ENCODE measurements around the gene NLE1. TPM values are rescaled to one million over a fixed set of nuclear protein-coding genes. Genes with fewer than 3 reads are reported as not detected.
A peak's percentile ranks its signal among the peaks of the same experiment; 100 is the strongest.

The NLE1 gene
- total RNA-seq, 1 experiment from 2014 or later, result 16.8 TPM

DNA sequence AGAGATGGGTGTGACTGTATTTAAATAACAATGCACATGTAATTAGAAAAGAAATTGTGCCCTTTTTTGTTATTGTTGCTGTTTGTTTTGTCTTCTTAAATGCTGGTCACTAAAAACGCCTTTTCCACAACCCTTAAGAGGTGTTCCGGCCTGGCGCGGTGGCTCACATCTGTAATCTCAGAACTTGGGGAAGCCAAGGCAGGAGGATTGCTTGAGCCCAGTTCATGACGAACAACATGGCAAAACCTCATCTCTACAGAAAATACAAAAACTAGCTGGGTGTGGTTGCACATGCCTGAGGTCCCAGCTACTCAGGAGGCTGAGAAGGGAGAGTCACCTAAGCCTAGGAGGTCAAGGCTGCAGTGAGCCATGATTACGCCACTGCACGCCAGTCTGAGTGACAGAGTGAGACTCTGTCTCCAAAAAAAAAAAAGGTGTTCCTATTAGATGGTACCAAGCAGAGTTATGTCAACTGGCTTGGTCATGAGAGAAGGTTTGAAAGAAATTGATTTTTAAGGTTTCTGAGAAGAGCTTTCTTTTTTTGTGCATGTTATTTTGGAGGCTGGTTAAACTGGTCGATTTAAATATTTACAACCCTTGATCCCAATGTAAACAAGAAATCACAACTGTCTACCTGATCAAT lies 55.1 kb downstream of the NLE1 start:
- no peak for DNase-seq (ENCODE audit: low spot score)

DNA sequence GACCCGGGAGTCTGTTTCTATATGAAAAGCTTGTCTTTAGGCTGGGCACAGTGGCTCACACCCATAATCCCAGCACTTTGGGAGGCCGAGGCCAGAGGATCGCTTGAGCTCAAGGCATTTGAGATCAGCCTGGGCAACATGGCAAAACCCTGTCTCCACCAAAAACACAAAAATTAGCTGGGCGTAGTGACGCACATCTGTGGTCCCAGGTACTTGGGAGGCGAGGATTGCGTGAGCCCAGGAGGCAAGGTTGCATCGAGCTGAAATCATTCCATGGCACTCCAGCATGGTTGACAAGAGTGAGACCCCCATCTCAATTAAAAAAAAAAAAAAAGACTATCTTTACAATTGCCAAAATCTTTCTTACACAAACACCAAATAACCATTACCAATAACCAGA lies 55.9 kb downstream of the NLE1 start:
- DNase-seq (ENCODE audit: low spot score), result no peak

DNA sequence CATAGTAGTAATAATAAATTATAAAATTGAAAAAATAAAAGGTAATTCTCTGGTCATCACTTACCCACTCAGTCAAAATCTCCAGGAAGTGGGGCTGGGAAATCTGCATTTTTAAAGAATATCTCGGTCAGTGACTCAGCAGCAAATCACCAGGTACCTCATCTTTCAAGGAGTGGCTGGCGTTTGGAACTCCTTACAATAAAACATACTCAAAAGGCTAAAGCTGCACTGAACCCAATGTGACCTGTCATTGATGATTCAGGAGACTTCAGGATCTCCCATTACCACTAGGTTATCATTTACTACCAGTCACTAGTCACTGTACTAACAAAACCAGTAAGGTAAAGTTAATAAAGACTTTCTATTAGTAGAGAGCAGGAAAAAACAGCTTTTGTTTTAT lies 57.1 kb downstream of the NLE1 start:
- DNase-seq (ENCODE audit: low spot score), result peak; percentile 92

DNA sequence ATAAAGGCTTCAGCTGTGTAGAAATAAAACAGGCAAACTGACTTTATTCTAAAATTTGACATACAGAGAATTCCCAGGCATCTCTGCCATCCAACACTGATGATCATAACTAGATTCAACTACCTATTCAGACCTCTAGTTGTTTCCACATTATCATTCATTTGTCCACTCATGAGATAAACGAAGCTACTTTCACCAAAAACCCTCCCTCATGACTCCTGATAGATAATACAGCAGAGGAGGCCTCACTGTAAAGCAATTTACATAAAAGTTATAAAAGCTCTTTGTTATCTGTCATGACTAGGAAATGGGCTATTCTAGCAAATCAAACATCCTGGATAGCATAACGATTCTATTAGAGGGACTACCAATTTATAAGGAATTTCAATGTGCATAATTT lies 59.0 kb downstream of the NLE1 start:
- DNase-seq (ENCODE audit: low spot score), result no peak

DNA sequence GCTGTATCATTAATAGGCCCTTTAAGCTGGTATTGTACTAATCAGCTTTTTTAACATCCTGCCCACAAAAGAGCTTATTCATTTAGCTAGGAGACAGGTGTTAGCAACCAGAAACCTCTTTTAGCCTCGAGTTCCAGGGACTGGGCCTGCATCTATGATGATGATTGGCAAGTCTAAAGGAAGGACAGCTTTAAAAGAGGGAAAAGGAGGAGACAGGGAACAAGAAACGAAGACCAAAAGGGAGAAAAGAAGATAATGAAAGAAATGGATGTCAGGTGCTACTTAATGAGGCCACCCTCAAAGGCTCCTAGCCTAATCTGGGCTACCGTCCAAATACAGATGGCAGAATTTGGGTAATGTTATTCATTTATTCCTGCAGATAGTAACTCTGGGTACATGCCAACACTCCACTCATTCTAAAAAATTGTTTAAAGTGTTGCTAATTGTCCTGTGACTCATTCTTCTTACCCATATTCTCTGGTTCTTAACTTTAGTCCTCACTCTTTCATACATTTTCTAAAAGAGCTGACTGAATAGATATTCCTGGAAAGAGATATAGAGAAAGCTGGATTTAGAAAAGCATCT lies 59.9 kb downstream of the NLE1 start:
- peak; percentile 93 for DNase-seq (ENCODE audit: low spot score)

DNA sequence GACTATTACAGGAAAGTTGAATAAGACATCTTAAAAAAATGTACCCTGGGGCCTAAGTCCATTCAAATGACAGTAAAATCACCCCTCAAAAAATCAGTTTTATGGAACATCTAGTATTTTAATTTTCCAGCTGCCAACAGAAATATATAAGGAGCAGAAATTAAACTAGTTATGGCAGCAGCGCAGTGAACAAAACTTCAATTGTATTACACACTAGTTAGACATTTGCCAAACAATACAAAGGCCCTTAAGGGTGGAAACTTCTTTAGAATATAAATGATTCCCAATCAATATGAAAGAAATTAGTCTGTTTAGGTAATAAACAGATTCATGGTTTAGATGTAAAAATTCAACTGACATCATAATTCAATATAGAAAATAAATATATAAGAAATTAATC lies 60.5 kb downstream of the NLE1 start:
- DNase-seq (ENCODE audit: low spot score), result no peak

DNA sequence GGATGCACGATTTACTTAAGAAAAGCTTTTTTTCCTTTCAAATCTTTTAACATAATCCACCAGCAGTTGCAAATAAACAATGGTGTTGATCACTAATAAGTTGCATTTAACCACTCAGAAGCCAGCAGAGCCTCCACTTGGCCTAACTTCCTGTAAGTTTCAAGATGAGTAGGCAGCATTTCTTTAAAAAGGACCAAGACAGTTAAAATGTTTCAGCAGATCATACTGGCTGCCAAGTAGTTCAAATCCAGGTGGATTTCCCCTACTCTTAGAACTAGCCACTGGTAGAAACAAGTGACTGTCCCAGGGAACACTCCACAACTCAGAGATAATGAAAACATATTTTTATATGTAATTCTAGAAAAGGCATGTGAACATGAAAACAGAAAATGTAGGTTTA lies 61.6 kb downstream of the NLE1 start:
- DNase-seq (ENCODE audit: low spot score), result no peak

DNA sequence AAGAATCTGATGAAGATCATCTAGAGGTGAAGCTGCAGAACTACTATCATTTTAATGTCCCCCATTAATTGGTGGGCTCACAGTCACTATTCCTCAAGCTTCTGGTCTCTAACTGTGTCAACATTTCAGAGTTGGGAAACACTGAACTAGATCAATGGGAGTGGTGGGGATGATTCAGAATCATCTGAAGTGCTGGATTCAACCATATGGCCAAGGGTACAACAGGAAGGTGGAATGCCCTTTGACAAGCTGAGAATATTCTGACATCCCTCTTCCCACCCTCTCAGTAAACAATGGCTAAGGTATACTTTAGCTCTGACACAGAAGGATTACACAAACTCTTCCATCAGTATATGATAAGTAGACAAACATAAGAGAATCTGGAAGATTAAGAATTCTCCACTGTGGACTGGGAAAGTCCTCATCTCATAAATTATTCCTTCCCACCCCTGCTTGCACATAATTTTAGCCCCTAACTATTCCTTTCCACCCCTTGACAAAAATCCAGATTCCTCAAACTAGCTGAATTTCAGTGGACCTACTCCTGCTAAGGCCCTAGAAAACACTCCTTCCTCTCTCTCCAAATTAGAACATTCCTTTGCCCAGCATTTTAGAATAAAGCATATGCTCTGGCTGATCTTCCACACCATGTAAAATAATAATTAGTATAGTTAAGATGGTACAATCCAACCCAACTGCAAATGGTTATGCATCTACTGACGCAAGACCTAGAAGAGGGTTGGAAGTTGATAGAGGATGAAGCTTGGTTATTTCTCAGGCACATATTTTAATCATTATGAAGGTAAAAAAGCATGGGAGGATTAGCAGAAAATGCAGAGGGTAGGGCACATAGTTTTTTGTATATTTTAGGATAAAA lies 62.3 kb downstream of the NLE1 start:
- DNase-seq (ENCODE audit: low spot score), result no peak

Other genes with a start within 250 kb of the NLE1 start
- 4.5 and 5.0 TPM in 2 replicates for gene CCT6B, start 180.8 kb downstream of the NLE1 start, total RNA-seq (2014; rRNA removed; shearing (Covaris generic))
- 17.6 and 25.4 TPM in 2 replicates for gene ZNF830, start 180.8 kb downstream of the NLE1 start, total RNA-seq (2014; rRNA removed; shearing (Covaris generic))
- 41.5 and 52.0 TPM in 2 replicates for gene LIG3, start 161.8 kb downstream of the NLE1 start, total RNA-seq (2014; rRNA removed; shearing (Covaris generic))
- gene RFFL, start 78.6 kb downstream of the NLE1 start, total RNA-seq (2014; rRNA removed; shearing (Covaris generic)), result 12.5 and 12.8 TPM in 2 replicates
- gene RAD51D, start 22.4 kb downstream of the NLE1 start, total RNA-seq (2014; rRNA removed; shearing (Covaris generic)), result 11.0 and 11.3 TPM in 2 replicates
- gene FNDC8, start 20.7 kb downstream of the NLE1 start, total RNA-seq (2014; rRNA removed; shearing (Covaris generic)), result not detected in 2 replicates
- not detected in 2 replicates for gene UNC45B, start 5.5 kb upstream of the NLE1 start, total RNA-seq (2014; rRNA removed; shearing (Covaris generic))
- gene SLC35G3, start 52.1 kb upstream of the NLE1 start, total RNA-seq (2014; rRNA removed; shearing (Covaris generic)), result not detected in 2 replicates
- gene SLFN5, start 100.8 kb upstream of the NLE1 start, total RNA-seq (2014; rRNA removed; shearing (Covaris generic)), result 7.6 and 17.0 TPM in 2 replicates
- 37.2 and 54.4 TPM in 2 replicates for gene SLFN11, start 231.3 kb upstream of the NLE1 start, total RNA-seq (2014; rRNA removed; shearing (Covaris generic))

Data from A172 (cell line).